PC-9 (cell line): ENCODE results near the gene RASAL3. TPM values are rescaled to one million over a fixed set of nuclear protein-coding genes. Genes with fewer than 3 reads are reported as not detected.

Experiments
- BruUV-seq: library from RNA; stranded (reverse); fragments of 400-500 nt; replicated peaks from 2 replicates; lab custom pipeline; 2021; lab: Mats Ljungman, UMichigan
- CTCF ChIA-PET: fragments of 300-600 bp; sonication (Branson Sonifier 250); formaldehyde crosslinking; loops from one replicate; lab custom pipeline; 2022; ENCODE audit warnings: antibody characterized with exemption; lab: Charles Lee
- POLR2A ChIA-PET: fragments of 300-600 bp; sonication (Branson Sonifier 250); formaldehyde crosslinking; loops from one replicate; lab custom pipeline; 2022; ENCODE audit warnings: antibody characterized with exemption; ENCODE audit not compliant: unreplicated experiment; lab: Charles Lee
- DNase-seq, 2 experiments: peaks; one replicate each; pipeline versions ENCODE4 v3.0.0 to v3.0.0-alpha.2; 2015 to 2022; ENCODE audit warnings: mixed read lengths in 1 of 2
- H2AFZ ChIP-seq: fragments of 200-600 bp; sonication (generic); 2 replicates; pipeline ENCODE4 v1.8.1; 2017; ENCODE audit warnings: antibody characterized with exemption
- H3F3A ChIP-seq: fragments of 200-600 bp; sonication (generic); 2 replicates; pipeline ENCODE4 v1.8.1; 2017; ENCODE audit warnings: antibody characterized with exemption, mild to moderate bottlenecking, low read depth; ENCODE audit not compliant: insufficient read depth
- H3K27ac ChIP-seq: fragments of 200-600 bp; sonication (generic); 2 replicates; pipeline ENCODE4 v1.6.1; 2016; ENCODE audit warnings: mixed run types
- H3K27me3 ChIP-seq: fragments of 200-600 bp; sonication (generic); 2 replicates; pipeline ENCODE4 v1.6.1; 2016; ENCODE audit warnings: low read depth, mixed run types; ENCODE audit not compliant: insufficient read depth
- H3K36me3 ChIP-seq: fragments of 200-600 bp; sonication (generic); 2 replicates; pipeline ENCODE4 v1.6.1; 2016; ENCODE audit warnings: low read depth, mixed run types
- H3K4me1 ChIP-seq: fragments of 200-600 bp; sonication (generic); replicated peaks from 2 replicates; pipeline ENCODE4 v1.6.1; 2016; ENCODE audit warnings: mixed run types; ENCODE audit not compliant: insufficient read depth
- H3K4me2 ChIP-seq: fragments of 200-600 bp; sonication (generic); 2 replicates; pipeline ENCODE4 v1.6.1; 2017; ENCODE audit warnings: mixed run types
- H3K4me3 ChIP-seq: fragments of 200-600 bp; sonication (generic); 2 replicates; pipeline ENCODE4 v1.6.1; 2016; ENCODE audit warnings: mixed run types
- H3K79me2 ChIP-seq: fragments of 200-600 bp; sonication (generic); 2 replicates; pipeline ENCODE4 v1.6.1; 2017; ENCODE audit warnings: low read depth, mixed run types
- H3K9me2 ChIP-seq: fragments of 200-600 bp; sonication (generic); 2 replicates; pipeline ENCODE4 v1.8.1; 2017; ENCODE audit warnings: mild to moderate bottlenecking; ENCODE audit not compliant: insufficient read depth
- H3K9me3 ChIP-seq: fragments of 200-600 bp; sonication (generic); 2 replicates; pipeline ENCODE4 v1.8.1; 2016; ENCODE audit warnings: low read depth; ENCODE audit not compliant: insufficient read depth
- H4K20me1 ChIP-seq: fragments of 200-600 bp; sonication (generic); 2 replicates; pipeline ENCODE4 v1.8.1; 2017; ENCODE audit not compliant: insufficient read depth
- CTCF ChIP-seq: fragments of 200-600 bp; sonication (generic); conservative IDR thresholded peaks from 2 replicates; pipeline ENCODE4 v1.6.1; 2017; ENCODE audit warnings: mixed run types, antibody characterized with exemption, mild to moderate bottlenecking, moderate library complexity
- EZH2 ChIP-seq: fragments of 200-600 bp; sonication (generic); IDR thresholded peaks from 2 replicates; pipeline ENCODE4 v1.8.0; 2017; ENCODE audit warnings: antibody characterized with exemption, low read depth
- intact Hi-C: fragments of 100-400 bp; cut with micrococcal nuclease; formaldehyde crosslinking; loops from one replicate; pipeline ENCODE4 v1.10.0; 2022; ENCODE audit not compliant: unreplicated experiment
- total RNA-seq: library from RNA; stranded (reverse); gene quantifications from 2 replicates; pipeline ENCODE4 v1.2.3, GENCODE V29; 2021

The RASAL3 gene
- total RNA-seq, 1 experiment from 2014 or later: not detected

DNA sequence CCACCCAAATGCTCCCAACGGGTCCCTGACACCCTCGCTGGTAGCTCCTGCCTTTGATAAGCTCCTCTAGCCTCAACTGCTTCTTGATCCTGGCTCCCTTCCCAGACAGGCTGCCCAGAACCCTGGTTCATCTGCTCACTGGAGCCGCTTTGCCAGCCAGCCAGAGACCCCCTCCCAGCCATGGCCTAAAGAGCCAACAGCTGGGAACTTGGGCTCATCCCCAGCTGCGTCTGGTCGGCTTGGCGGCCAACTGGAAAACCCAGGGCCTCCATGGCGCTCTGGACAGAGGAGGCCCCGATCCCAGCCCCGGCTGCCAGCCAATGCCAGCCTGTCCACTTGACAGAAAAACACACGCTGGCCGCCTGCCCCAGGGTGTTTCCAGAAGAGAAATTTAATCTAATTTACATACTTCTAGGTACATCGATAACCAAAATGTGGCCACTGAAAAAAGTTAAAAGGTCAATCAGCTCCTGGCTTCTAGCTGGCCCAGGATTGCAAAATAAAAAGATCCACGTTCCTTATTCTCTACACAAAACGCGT lies 42.6 kb downstream of the RASAL3 start:
- Histone ChIP-seq H3K9me3 (no peaks in the 10 kb centered on the region), H3K4me3 (no peak overlapping the region), H2AFZ (no peak overlapping the region), H3K9me2 (no peaks in the 10 kb centered on the region), H3K27ac (no peak overlapping the region), H3F3A (peaks cover 24% of the 10 kb centered on the region; the same call in 1 of the 2 replicates), H3K27me3 (no peaks in the 10 kb centered on the region), H3K79me2 (peaks cover 19% of the 10 kb centered on the region), H3K36me3 (peaks cover 15% of the 10 kb centered on the region; the same call in 1 of the 2 replicates), H3K4me2 (no peak overlapping the region), H3K4me1 (peaks cover 15% of the 10 kb centered on the region), H4K20me1 (peaks cover 12% of the 10 kb centered on the region)
- POLR2A ChIA-PET: interaction anchor here (0.6 kb wide), 1 partner anchor 43 kb away, joined by 3 read pairs; no protein-coding TSS in a partner anchor
- TF ChIP-seq CTCF (no peak), EZH2 (no peak)
- CTCF ChIA-PET: interaction anchor here (0.6 kb wide), 1 partner anchor 52 kb away, joined by 3 read pairs; no protein-coding TSS in a partner anchor
- BruUV-seq: no TSS peak
- intact Hi-C loops: no loop called here
- no peak for DNase-seq

DNA sequence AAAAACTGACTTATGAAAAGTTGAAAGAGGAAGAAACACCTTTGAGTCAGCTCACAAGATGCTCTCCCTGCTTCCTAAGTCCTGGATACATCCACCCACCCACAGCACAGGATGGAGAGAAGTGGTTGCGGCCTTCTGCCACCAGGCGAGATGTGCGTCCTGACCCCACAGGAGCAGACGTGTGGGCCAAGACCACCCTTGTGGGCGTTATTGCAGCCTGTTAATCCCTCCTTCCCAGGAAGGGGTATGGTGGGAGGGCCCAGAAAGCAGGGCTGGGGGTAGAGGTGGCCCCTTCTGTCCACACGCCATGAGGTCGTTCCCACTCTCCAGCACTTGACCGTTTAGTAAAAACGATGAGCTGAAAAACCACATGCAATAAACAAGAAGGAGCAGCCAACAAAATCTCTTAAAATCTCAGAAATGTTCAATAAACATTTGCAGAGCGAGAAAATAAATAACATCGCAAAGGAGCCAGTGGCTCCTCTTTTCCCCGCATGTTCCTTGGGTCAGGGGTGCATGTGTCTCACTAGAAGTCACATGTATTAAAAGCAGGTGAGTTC lies 43.1 kb downstream of the RASAL3 start:
- no TSS peak for BruUV-seq
- Histone ChIP-seq H3K27me3 (no peaks in the 10 kb centered on the region), H4K20me1 (peaks cover 18% of the 10 kb centered on the region), H2AFZ (no peak overlapping the region), H3K9me3 (no peaks in the 10 kb centered on the region), H3K36me3 (peaks cover 13% of the 10 kb centered on the region), H3K4me2 (no peak overlapping the region), H3K79me2 (peaks cover 25% of the 10 kb centered on the region), H3F3A (peaks cover 19% of the 10 kb centered on the region; the same call in 1 of the 2 replicates), H3K4me3 (no peak overlapping the region), H3K4me1 (peaks cover 17% of the 10 kb centered on the region), H3K9me2 (no peaks in the 10 kb centered on the region), H3K27ac (no peak overlapping the region)
- TF ChIP-seq CTCF: no peak
- no peak for TF ChIP-seq EZH2
- DNase-seq: no peak
- intact Hi-C loops: no loop called here
- CTCF ChIA-PET: no interaction called here
- POLR2A ChIA-PET: no interaction called here

GRCh38 chr19:15419413-15420025 lies 44.8 kb downstream of the RASAL3 start:
- Histone ChIP-seq H3K27ac (no peak overlapping the region), H3K27me3 (no peaks in the 10 kb centered on the region), H3K4me1 (peaks cover 17% of the 10 kb centered on the region), H3K79me2 (peaks cover 42% of the 10 kb centered on the region), H3K9me3 (no peaks in the 10 kb centered on the region), H3K4me2 (peak overlapping the region; percentile 92), H3K4me3 (peak overlapping the region; percentile 54), H3K36me3 (peaks cover 17% of the 10 kb centered on the region; the same call in 1 of the 2 replicates), H3F3A (peaks cover 19% of the 10 kb centered on the region; the same call in 1 of the 2 replicates), H2AFZ (peak overlapping the region; percentile 23; the same call in 1 of the 2 replicates), H3K9me2 (no peaks in the 10 kb centered on the region), H4K20me1 (peaks cover 35% of the 10 kb centered on the region)
- DNase-seq: no peak
- CTCF ChIA-PET: interaction anchor here (0.6 to 1.9 kb wide), 5 partner anchors 33 to 247 kb away, joined by 3 to 15 read pairs (median 3); partner anchors contain the start of gene AKAP8
- POLR2A ChIA-PET: interaction anchor here (0.5 to 1.8 kb wide), 8 partner anchors 16 to 913 kb away, joined by 3 to 19 read pairs (median 4); partner anchors contain the start of gene AKAP8
- TF ChIP-seq EZH2 (no peak), CTCF (peak; percentile 50)
- BruUV-seq: no TSS peak
- intact Hi-C loops: loop anchor here (1.0 to 5.0 kb wide), 3 partner anchors 41 to 137 kb away; partner anchors contain the start of gene AKAP8
